Measurements from ENCODE around the gene USB1. TPM values are rescaled to one million over a fixed set of nuclear protein-coding genes. Genes with fewer than 3 reads are reported as not detected.
A peak's percentile ranks its signal among the peaks of the same experiment; 100 is the strongest.

The USB1 gene
- total RNA-seq, 1 donor from 2014 or later, result 14.9 TPM

DNA sequence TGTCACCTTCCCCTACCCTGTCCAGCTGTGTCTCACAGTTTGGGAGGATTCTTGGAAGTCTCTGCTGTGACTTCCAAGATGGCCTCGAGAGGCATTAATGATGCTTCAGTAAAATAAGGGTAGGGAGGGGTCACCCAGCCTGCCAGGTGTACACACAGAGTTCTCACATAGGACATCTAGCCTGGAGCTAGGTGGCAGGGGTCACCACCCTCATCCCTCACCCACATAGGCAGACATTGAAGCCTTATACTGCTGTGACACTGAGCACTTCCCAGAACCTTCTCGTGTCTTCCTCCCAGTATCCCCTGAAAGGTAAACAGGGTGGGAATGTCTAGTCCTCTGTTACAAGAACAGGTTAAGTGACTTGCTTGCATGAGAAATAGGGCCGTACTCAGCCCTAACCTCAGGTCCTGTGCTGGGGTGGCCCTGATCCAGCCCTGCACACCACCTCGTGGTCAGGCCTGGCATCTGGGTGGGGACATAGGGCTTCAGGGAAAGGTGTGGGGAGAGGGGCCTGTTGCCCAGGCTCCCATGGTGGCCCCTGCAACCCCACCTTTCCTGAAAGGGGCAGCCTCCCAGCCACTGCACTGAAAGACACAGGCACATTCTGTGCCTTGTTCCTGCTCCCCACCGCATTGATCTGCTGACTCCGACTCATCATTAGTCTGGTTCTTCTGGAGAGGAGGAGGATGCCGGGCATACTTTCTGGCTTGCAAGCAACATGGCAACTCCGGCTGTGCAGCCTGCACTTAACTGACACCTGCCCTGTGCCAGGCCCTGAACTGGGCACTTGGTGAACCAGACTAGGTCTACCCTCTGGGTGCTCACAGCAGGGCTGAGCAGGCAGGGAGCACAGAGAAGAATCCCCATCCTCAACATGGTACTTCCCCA is 20.7 kb downstream of the USB1 start:
- Mint-ChIP-seq H3K36me3 (no peaks in the 10 kb centered on the region), H3K4me3 (peak overlapping the region; percentile 72), H3K27ac (no peak overlapping the region), H3K9me3 (no peaks in the 10 kb centered on the region), H3K4me1 (peaks cover 22% of the 10 kb centered on the region), H3K27me3 (ENCODE audit: insufficient read depth, low read depth) (peaks cover 20% of the 10 kb centered on the region)
- peaks cover 3% of the 10 kb centered on the region for H4K20me1 ChIP-seq (ENCODE audit: low read depth)
- H3K9ac ChIP-seq, result no peak overlapping the region
- no peak for DNase-seq (ENCODE audit: low spot score)
- no peak overlapping the region for H3K27ac ChIP-seq
- no peaks in the 10 kb centered on the region for H3K9me3 ChIP-seq (ENCODE audit: low read depth)
- H3K36me3 ChIP-seq, result no peaks in the 10 kb centered on the region
- no peak overlapping the region for H3K4me3 ChIP-seq
- peaks cover 13% of the 10 kb centered on the region for H3K79me2 ChIP-seq (ENCODE audit: low read depth)
- H3F3A ChIP-seq (ENCODE audit: low read depth), result peaks cover 17% of the 10 kb centered on the region
- peaks cover 7% of the 10 kb centered on the region for H3K4me1 ChIP-seq
- no peak overlapping the region for H2AFZ ChIP-seq (replicated peaks)
- peaks cover 23% of the 10 kb centered on the region for H3K27me3 ChIP-seq
- TF ChIP-seq CTCF (IDR thresholded peaks at IDR 0.05) (no peak), EZH2phosphoT487 (IDR thresholded peaks at IDR 0.05) (no peak), EZH2 (IDR thresholded peaks at IDR 0.05) (no peak)
- H3K4me2 ChIP-seq, result no peak overlapping the region

DNA sequence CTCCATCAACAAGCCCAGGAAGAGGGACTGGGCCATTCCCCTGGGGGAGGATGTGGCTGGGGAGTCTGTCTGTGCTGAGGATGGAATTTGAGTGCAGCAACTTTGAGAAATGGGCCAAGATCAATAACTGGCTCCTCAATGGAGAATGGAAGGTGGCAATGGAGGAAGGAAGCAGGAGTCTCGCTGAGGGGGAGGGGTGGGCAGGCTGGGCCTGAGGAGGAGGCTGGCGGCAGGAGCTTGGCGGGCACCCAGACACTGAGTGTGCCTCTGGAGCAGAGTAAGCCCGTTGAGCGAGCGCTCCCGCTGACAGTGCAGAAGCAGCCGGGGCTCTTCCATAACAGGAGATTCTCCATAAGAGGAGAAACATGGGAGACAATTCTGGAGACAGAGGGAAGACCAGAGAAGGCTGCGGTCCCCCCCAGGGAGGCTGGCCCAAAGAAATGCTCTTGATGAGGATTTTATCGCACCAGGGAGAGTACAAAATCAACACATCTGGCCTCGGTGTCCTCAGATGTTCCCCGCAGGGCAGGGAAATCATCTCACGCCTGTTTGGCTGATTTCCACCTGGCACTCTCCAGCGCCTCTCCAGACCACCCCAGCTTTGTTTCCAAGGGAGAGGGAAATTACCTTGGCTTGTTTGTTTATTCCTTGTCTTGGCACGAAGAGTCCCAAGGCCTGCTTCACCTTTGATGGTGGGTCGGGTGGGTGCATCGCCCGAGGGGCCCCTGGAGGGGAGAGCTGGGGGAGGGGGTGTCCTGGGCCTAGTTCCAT is 21.6 kb downstream of the USB1 start:
- Histone ChIP-seq H3K9ac (no peak overlapping the region), H2AFZ (replicated peaks) (no peak overlapping the region), H3K36me3 (no peaks in the 10 kb centered on the region), H3K79me2 (ENCODE audit: low read depth) (peaks cover 15% of the 10 kb centered on the region), H3K27me3 (peaks cover 23% of the 10 kb centered on the region), H4K20me1 (ENCODE audit: low read depth) (peaks cover 10% of the 10 kb centered on the region), H3K27ac (no peak overlapping the region), H3K9me3 (ENCODE audit: low read depth) (no peaks in the 10 kb centered on the region), H3K4me1 (peaks cover 10% of the 10 kb centered on the region), H3F3A (ENCODE audit: low read depth) (peaks cover 24% of the 10 kb centered on the region), H3K4me3 (no peak overlapping the region), H3K4me2 (no peak overlapping the region)
- H3K27ac Mint-ChIP-seq, result no peak overlapping the region
- peaks cover 22% of the 10 kb centered on the region for H3K4me1 Mint-ChIP-seq
- H3K4me3 Mint-ChIP-seq, result peak overlapping the region; percentile 72
- peaks cover 21% of the 10 kb centered on the region for H3K27me3 Mint-ChIP-seq (ENCODE audit: insufficient read depth, low read depth)
- TF ChIP-seq EZH2phosphoT487 (IDR thresholded peaks at IDR 0.05), result no peak
- TF ChIP-seq EZH2 (IDR thresholded peaks at IDR 0.05), result no peak
- TF ChIP-seq CTCF (IDR thresholded peaks at IDR 0.05), result no peak
- no peaks in the 10 kb centered on the region for H3K9me3 Mint-ChIP-seq
- no peak for DNase-seq (ENCODE audit: low spot score)
- H3K36me3 Mint-ChIP-seq, result no peaks in the 10 kb centered on the region

DNA sequence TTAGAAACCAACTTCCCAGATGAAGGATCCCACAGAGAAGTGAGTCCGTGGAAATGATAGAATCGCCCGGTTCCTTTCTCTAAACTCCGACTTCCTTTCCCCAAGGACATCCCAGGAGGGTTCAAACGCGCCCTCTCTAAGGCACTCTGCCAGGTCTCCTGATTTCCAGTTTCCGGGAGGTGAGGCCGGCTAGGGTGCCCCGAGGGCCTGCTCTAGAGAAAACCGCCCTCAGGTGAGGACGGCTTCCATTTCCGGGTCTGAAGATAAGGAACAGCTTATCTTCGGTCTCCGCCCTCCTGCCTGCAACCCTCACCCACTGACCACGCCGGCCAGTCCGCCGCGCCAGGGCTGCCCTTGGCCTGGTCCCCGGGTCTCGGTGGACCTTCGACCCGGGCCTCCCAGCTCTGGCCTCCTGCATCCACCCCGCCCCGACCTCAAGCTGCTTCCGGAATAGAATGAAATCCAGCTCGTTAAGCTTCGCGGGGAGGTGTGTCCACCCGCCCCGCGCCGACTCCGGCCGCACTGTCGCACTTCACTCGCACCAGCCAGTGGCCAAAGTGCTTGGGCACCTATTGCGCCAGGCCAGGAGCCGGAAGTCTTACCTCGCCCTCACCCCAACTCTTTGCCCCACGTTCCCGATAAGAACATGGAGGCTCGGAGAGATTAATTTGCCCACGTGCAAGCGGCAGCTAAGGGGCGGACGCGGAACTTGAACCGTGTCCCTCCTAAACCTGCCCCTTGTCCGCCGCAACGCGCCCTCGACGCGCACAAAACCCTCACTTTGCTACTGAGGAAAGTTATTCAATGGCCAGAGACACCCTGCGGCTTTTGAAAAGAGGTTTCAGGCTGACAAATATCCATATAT is 23.5 kb downstream of the USB1 start:
- H3K4me1 Mint-ChIP-seq, result peaks cover 30% of the 10 kb centered on the region
- H3K36me3 Mint-ChIP-seq, result no peaks in the 10 kb centered on the region
- Histone ChIP-seq H3K79me2 (ENCODE audit: low read depth) (peaks cover 15% of the 10 kb centered on the region), H3F3A (ENCODE audit: low read depth) (peaks cover 29% of the 10 kb centered on the region), H3K4me1 (peaks cover 30% of the 10 kb centered on the region), H3K27me3 (peaks cover 23% of the 10 kb centered on the region), H3K36me3 (no peaks in the 10 kb centered on the region), H3K4me2 (peak overlapping the region; percentile 98), H2AFZ (replicated peaks) (peak overlapping the region; percentile 27), H4K20me1 (ENCODE audit: low read depth) (peaks cover 29% of the 10 kb centered on the region), H3K4me3 (peak overlapping the region; percentile 97), H3K9me3 (ENCODE audit: low read depth) (no peaks in the 10 kb centered on the region), H3K9ac (no peak overlapping the region), H3K27ac (no peak overlapping the region)
- H3K9me3 Mint-ChIP-seq, result no peaks in the 10 kb centered on the region
- peak; percentile 70 for DNase-seq (ENCODE audit: low spot score)
- peak overlapping the region; percentile 86 for H3K4me3 Mint-ChIP-seq
- TF ChIP-seq EZH2 (IDR thresholded peaks at IDR 0.05) (peak; percentile 47), CTCF (IDR thresholded peaks at IDR 0.05) (no peak), EZH2phosphoT487 (IDR thresholded peaks at IDR 0.05) (no peak)
- peaks cover 27% of the 10 kb centered on the region for H3K27me3 Mint-ChIP-seq (ENCODE audit: insufficient read depth, low read depth)
- H3K27ac Mint-ChIP-seq, result peak overlapping the region; percentile 76
